Globus pallidus (tissue), 1 donor: Measurements from ENCODE around the gene PAWR.
"Not testable (repeated sequence)": the region's sequence is repeated elsewhere in the genome, so short reads cannot be mapped to it uniquely, and the experiment has no call there.

Experiments
- DNase-seq: peaks from one replicate; pipeline ENCODE4 v3.0.0-alpha.2; 2015; ENCODE audit warnings: low spot score

PAWR gene

DNA sequence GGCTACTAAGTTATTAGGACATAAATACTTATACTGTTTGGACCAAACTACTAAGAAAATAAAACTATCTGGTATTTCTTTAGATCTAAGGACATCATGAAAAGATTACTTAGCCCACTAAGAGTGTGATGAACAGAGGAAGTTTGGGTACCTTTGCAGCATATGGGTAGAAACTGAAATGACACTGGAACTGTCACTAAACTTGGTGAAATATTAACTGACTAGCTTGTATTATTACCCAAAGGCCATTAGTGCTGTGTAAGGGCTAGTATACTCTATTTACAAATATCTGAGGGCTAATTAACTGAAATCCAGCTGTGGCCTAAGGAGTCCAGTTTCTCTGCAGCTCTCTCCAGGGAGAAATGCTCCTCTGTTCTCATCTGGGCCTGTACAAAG lies 45.5 kb downstream of the PAWR start:
- DNase-seq, result no peak

DNA sequence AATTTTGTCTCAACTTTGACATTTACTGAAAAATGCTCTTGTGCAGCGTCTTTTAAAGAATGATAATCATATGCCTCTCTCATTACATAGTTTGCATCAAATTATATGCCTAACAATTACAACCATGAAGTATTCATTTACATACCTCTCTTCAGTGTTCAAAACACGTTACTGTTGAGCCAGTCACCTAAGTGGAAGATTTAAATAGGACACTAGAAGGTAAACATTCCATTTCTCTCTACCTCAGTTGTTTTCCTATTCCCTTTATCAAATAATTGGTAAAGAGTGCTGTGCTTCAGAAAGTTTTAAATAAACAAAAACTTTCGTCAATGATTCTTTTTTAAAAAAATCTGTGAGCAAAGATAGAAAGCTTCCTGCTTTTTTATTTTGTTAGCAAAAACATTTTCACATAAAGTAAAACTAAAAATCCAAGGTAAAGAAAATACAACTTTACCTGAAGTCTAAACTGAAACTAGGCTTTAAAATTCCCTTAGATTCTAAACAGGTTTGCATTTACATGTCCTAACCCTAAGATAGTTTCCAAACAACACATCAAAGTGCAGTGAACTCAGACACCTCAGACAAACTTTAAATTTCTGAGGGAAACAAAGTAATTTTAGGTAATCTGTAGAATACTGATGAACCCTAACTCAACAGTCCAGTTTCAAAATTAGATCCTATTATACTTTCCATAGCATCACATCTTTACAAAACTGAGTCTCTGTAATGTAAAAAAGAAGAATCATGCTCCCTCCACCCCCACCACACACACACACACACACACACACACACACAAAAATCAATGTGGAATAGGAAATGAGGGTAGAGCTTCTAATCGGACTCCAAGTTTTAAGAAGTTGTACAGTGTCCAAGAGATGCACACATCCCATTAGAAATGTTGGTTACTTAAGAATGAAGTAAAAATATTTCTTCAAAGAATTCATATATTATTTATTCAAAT lies 46.2 kb downstream of the PAWR start:
- no peak for DNase-seq

- no peak for DNase-seq
Measured at GRCh38 chr12:79643821-79644220, 46.9 kb downstream of the PAWR start.

DNA sequence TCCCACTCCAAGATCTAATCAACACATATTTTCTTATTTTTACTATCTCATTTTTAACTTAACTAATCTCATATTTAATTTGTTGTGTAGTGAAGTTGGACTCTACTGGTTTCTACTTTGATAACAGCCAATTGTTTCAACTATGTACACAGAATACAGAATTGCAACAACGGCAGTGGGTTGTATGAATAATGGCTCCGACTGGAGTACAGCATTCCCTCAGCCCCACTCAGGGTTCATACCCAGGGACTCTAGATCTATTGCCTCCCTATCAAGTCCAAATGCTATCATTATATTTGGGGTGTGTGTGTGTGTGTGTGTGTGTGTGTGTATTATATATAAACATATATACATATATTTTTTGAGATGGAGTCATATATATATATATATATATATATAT lies 52.3 kb downstream of the PAWR start:
- DNase-seq, result no peak

- DNase-seq, result no peak
Measured at GRCh38 chr12:79637093-79637492, 53.7 kb downstream of the PAWR start.

- no peak for DNase-seq
Measured at GRCh38 chr12:79635676-79636075, 55.1 kb downstream of the PAWR start.

- no peak for DNase-seq
Measured at GRCh38 chr12:79634957-79635471, 55.8 kb downstream of the PAWR start.

DNA sequence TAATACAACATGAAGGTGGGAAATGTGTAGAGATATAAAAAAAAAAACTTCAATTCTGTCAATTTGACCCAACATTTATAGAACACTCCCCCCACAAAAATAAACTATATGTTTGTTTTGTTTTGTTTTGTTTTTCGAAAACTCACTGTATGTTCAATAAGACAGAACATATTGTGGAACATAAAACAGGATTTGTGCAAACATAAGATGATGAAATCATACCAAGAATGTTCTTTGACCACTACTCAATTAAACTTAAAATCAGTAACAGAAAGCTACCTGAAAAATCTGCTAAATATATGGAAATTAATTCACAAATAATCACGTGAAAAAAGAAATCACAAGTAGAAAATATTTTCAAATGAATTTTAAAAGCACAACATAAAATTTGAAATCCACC lies 61.2 kb downstream of the PAWR start:
- no peak for DNase-seq

- not testable (repeated sequence) for DNase-seq
Measured at GRCh38 chr12:79626735-79627134, 64.0 kb downstream of the PAWR start.

- DNase-seq, result no peak
Measured at GRCh38 chr12:79624378-79624777, 66.4 kb downstream of the PAWR start.

- no peak for DNase-seq
Measured at GRCh38 chr12:79619872-79620562, 70.7 kb downstream of the PAWR start.

- DNase-seq, result no peak
Measured at GRCh38 chr12:79618848-79619404, 71.8 kb downstream of the PAWR start.

DNA sequence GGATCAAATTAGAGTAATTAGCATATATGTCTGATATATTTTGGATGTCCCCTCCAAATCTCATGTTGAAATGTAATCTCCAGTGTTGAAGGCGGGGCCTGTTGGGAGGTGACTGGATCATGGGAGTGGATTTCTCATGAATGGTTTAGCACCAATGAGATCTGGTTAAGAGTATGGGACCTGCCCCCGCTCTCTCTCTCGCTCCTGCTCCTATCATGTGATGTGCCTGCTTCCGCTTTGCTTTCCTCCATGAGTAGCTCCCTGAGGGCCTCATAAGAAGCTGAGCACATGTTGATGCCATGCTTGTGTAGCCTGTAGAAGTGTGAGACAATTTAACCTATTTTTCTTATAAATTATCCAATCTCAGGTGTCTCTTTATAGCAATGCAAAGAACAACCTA lies 73.1 kb downstream of the PAWR start:
- DNase-seq, result no peak

DNA sequence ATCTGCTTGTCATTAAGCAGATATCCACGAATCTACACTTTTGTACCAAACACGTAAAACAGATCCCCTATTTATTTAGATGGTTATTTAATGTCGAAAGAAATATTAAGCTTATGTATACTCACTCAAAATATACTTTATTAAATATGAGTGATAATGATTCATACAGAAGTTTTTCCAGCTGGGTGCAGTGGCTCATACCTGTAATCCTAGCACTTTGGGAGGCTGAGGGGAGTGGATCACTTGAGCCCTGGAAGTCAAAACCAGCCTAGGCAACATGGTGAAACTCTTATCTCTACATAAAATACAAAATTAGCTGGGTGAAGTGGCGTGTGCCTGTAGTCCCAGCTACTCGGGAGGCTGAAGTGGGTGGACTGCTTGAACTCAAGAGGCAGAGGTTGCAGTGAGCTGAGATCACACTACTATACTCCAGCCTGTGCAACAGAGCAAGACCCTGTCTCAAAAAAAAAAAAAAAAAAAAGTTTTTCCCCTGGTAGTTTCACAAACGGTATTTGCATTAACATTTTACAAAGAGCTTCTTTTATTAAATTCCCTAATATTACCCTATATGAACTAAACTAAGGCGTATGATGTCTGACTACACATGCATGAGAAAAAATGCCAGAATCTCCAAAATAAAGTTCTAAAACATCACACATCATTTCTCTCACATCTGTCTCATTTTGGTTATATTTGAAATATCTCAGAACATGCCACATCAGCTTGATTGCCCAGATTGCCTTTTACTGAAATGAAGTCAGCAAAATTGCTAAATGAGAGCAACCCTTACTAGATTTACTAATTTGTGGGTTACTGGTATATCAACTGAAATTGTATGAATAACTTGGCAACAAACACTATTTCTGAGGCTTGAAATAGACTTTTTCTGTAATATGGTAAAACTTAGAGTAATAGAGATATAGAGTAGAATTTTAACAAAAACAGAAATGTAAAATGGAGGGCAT lies 74.9 kb downstream of the PAWR start:
- no peak for DNase-seq

- DNase-seq, result no peak
Measured at GRCh38 chr12:79614730-79615129, 76.0 kb downstream of the PAWR start.

DNA sequence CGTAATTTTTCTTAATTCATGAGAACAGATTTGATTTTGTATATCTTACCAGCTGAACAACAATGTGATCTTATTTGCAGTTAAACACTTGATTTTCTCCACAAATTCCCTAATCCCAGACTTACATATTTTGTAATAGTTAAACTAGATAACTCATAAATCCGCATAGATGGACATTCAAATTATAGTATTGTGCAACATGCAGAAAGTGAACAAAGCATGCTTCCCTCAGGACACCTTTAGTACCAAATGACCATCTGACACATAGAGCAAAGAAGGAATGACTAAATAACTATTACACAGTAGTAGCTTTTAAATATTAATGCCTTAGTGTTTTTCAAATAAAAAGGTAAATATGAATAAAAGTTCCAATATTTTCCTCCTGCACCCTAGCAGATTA lies 88.9 kb downstream of the PAWR start:
- no peak for DNase-seq

DNA sequence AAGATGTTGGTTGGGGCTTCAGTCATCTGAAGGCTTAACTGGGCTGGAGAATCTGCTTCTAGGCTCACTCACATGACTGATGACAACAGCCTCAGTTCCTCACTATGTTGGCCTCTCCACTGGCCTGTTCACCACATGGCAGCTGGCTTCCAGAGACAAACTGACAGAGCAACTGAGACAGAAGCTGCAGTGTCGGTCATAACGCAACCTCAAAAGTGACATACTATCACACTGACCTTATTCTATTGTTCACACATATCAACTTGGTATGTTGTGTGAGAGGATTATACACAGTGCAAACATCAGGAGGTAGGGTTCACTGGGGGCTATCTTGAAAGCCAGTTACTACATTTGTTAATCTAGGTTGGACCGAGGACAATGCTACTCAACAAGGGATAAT lies 92.9 kb downstream of the PAWR start:
- no peak for DNase-seq

DNA sequence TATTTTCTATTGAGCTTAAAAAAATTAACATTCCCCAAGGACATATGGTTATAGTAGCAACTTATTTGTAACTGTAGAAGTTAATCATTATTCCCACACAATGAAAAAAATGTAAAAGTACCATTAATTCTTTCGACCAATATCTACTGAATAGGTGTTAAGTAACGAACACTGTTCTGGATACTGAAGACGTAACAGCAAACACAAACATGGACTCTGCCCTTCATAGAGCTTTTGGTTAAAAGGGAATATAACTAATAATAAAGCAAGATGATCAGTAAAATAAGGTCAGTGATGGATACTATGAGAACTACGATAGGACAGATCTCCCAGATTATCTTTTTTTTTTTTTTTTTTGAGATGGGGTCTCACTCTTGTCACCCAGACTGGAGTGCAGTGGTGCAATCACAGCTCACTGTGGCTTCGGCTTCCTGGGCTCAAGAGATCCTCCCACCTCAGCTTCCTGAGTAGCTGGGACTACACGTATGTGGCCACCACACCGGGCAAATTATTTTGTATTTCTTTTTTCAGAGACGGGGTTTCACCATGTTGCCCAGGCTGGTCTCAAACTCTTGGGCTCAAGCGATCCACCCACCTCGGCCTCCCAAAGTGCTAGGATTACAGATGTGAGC lies 93.9 kb downstream of the PAWR start:
- no peak for DNase-seq

DNA sequence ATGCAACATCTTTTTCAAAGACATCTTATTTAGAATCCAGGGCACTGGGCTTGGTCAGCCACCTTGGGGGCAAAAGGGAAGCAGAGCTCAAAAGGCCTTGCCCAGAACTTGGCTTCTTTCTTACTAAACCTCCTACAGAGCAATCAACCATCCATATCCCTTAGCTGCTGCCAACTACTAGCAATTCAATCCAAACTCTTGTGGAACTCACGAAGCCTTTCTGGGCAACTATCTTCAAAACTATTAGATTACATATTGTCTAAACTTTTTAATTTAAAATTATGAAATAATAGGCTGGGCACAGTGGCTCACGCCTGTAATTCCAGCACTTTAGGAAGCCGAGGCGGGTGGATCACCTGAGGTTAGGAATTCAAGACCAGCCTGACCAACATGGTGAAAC lies 95.5 kb downstream of the PAWR start:
- DNase-seq, result no peak

DNA sequence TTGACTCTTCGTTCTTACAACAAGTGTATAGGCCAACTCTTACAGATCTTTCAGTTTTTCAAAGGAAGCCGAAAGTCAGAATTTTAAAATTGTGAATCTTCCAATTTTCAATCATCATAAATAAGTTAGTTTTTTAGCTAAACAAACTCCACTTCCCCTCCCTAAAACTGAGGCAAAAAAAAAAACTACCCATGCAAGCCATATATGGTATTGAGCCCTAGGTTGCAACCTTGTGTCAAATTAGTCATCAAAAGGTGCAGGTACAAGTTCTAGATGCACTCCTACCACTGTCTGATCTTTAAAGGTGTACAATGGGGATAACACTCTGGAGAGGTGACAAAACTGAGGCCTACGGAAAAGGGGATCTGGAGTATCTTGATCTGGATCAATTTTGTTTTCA lies 97.9 kb downstream of the PAWR start:
- no peak for DNase-seq

- DNase-seq, result no peak
Measured at GRCh38 chr12:79591988-79592387, 98.8 kb downstream of the PAWR start.
